ENCODE data around the gene LANCL2.
"Not testable (repeated sequence)": the region's sequence is repeated elsewhere in the genome, so short reads cannot be mapped to it uniquely, and the experiment has no call there.

The LANCL2 gene

GRCh38 chr7:55409482-55410225 is 44.5 kb downstream of the LANCL2 start:
- FAIRE-seq: no peak

GRCh38 chr7:55410667-55411239 is 45.6 kb downstream of the LANCL2 start:
- no peak for FAIRE-seq

- no peak for FAIRE-seq
These were observed 46.7 kb downstream of the LANCL2 start for GRCh38 chr7:55411844-55412243.

- FAIRE-seq: no peak
These were observed 48.3 kb downstream of the LANCL2 start for GRCh38 chr7:55413442-55413841.

GRCh38 chr7:55415173-55415778 is 50.1 kb downstream of the LANCL2 start:
- FAIRE-seq: peak; percentile 83

- not testable (repeated sequence) for FAIRE-seq
These were observed 52.3 kb downstream of the LANCL2 start for GRCh38 chr7:55417456-55417855.

GRCh38 chr7:55420530-55420929 is 55.4 kb downstream of the LANCL2 start:
- no peak for FAIRE-seq

- no peak for FAIRE-seq
These were observed 58.2 kb downstream of the LANCL2 start for GRCh38 chr7:55423277-55423711.

- FAIRE-seq: no peak
These were observed 58.8 kb downstream of the LANCL2 start for GRCh38 chr7:55423891-55424290.

GRCh38 chr7:55425141-55425752 is 60.1 kb downstream of the LANCL2 start:
- FAIRE-seq: no peak

GRCh38 chr7:55426676-55427075 is 61.5 kb downstream of the LANCL2 start:
- FAIRE-seq: no peak

- FAIRE-seq: no peak
These were observed 62.2 kb downstream of the LANCL2 start for GRCh38 chr7:55427342-55427741.

GRCh38 chr7:55427800-55428199 is 62.7 kb downstream of the LANCL2 start:
- no peak for FAIRE-seq

- no peak for FAIRE-seq
These were observed 64.8 kb downstream of the LANCL2 start for GRCh38 chr7:55429835-55430499.

GRCh38 chr7:55431898-55432297 is 66.8 kb downstream of the LANCL2 start:
- no peak for FAIRE-seq

GRCh38 chr7:55432506-55432905 is 67.4 kb downstream of the LANCL2 start:
- FAIRE-seq: no peak

GRCh38 chr7:55432939-55433784 is 68.0 kb downstream of the LANCL2 start:
- FAIRE-seq: no peak

GRCh38 chr7:55435466-55435865 is 70.3 kb downstream of the LANCL2 start:
- FAIRE-seq: no peak

- FAIRE-seq: no peak
These were observed 71.3 kb downstream of the LANCL2 start for GRCh38 chr7:55436457-55436856.

GRCh38 chr7:55437375-55437774 is 72.2 kb downstream of the LANCL2 start:
- FAIRE-seq: no peak

GRCh38 chr7:55438085-55438756 is 73.1 kb downstream of the LANCL2 start:
- no peak for FAIRE-seq

Data from TTC549 (cell line).